GM19395 (cell line): Measurements from ENCODE around the gene SMAD2.
"Not testable (repeated sequence)": the region's sequence is repeated elsewhere in the genome, so short reads cannot be mapped to it uniquely, and the experiment has no call there.

Experiments used
- ATAC-seq: cut with Tn5 transposase; IDR thresholded peaks from one replicate; pipeline ENCODE4 v1.9.1; 2021; ENCODE audit warnings: mild to moderate bottlenecking, moderate library complexity; ENCODE audit not compliant: unreplicated experiment

SMAD2 gene

DNA sequence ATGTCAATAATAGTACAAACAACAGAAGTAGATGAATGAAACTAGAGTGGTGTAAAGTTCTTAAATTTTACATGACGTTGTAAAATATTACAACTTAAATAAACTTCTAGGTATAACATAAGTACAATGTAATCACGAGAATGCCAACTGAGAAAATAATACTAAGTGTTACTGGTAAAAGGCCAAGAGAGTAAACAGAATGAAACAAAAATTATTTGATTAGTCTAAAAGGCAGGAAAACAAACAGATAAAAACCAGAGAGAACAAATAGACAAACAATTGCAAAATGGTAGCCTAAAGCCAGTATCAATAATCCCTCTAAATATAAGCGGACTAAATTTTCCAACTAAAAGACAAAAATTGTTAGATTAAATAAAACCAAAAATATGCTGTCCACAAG lies 71.9 kb downstream of the SMAD2 start:
- ATAC-seq, result no peak

DNA sequence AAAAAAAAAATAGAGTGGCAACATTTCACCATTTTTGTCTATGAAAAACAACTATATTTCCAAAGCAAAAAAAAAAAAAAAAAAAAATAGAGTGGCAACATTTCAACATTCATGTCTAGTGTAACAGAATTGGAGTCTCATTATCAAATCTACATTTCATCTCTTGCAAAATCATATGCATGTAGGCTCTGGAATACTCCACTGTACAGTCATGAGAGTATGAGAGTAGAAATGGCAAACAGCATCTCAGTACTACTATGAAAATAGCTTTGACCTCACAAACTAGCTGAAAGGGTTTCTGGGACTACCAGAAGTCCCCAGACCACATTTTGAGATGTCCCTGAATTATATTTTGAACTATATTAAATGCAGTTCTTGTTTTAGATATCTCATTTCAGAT lies 82.8 kb downstream of the SMAD2 start:
- ATAC-seq, result no peak

- ATAC-seq, result no peak
Measured at GRCh38 chr18:47846431-47846830, 84.0 kb downstream of the SMAD2 start.

DNA sequence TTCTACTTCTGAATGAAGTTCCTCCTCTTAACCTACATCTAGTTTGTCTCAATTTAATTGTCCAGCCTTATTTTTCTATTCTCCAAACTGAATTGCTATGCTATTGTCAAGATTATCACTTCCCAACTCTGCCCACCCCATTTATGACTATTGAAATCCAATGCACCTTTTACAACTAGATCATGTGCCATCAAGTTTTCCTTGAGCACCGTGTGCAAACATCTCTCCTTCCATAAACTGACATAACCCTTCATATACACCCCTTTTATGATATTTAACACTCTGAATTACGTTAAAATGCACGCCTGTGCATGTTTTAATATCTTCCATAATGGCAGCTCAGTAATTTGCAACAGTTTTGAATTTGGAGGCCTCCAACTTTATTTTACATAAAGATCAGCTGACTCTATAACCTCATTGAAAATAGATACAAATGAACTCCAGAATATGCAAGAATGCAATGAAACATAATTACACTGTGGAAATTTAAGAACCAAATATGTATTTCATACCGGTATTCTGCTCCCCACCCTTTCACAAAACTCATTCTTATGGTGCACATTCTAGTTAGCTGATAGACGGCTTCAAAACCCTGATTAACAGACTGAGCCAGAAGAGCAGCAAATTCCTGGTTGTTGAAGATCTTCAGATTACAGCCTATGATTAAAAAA lies 85.5 kb downstream of the SMAD2 start:
- ATAC-seq, result no peak

- no peak for ATAC-seq
Measured at GRCh38 chr18:47842836-47843235, 87.6 kb downstream of the SMAD2 start.

GRCh38 chr18:47838396-47838795 lies 92.1 kb downstream of the SMAD2 start:
- ATAC-seq, result no peak

GRCh38 chr18:47832348-47832747 lies 98.1 kb downstream of the SMAD2 start:
- no peak for ATAC-seq

DNA sequence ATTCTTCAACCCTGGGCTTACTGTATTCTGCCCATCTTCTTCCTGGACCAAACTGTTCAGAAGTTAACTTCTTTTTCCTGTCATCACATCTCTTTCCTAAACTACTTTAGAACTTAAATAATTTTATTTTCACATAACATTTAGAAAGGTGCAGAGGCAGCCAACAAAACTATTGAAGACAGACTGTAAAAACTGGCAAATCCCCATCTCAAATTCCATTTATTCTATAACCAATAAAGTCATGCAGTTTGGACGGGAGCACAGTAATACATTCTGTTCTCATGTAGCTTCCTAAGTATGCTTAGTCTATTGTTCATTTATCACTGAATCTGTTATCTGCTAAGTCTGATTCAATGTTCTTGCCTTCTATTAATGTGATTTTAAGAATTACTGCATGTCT lies 99.1 kb downstream of the SMAD2 start:
- ATAC-seq, result no peak

- no peak for ATAC-seq
Measured at GRCh38 chr18:47830772-47831171, 99.7 kb downstream of the SMAD2 start.

DNA sequence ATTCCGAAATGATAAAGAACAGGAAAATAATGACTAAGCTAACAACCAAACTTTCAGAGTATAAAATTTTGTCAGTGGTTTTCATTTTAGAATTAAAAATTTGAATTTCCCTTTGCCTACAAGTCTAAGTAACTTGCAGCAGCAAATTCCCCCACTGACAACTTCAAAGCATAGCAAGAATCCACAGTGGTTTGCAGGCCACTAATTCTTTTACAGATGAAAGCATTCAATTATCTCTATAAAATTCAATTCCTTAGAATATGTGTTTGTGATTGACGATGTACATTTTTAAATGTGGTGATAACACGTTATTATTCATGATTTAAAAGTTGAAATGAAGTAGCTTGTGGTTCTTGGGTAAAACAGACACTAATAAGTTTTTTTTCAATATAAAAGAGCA lies 100.6 kb downstream of the SMAD2 start:
- no peak for ATAC-seq

- not testable (repeated sequence) for ATAC-seq
Measured at GRCh38 chr18:47828031-47828430, 102.4 kb downstream of the SMAD2 start.

DNA sequence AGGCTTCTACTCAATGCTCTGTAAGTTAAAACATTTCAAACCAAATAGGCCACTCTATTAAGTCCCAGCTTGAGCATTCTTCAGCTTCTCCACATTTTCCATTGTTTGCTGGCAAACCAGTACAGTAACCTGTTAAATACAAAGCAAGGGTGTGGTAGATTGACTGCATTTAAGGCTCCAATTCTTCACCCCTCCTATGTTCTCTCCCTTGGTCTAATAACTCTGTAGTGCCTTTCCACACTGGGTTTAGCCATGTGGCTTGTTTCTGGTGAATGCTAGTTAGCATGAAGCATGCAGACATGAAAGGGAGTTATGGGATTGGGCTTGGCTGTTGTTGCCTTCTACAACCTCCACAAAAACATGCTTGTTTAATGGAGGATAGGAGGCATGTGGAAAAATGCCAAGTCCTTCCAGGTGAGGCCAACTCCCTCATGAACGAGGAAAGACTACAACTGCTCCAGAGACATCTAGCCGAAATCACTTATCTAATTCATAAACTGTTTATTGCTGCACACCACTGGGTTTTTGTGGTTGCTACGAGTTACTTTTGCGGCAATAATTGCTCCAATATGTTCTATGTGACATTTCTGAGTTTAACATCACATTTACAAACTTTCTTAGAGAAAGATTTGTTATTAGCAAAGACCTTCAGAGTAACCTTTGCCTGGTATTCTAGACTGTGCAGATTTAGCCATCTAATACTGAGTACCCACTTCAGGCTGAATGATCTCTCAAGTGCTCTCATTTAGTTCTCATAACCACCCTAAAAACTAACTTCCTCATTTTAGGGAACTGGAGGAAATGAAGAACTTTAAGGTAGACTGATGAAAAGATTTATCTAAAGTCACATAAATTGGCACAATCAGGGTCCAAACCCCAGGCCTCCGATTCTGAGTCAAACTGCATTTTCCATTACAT lies 104.0 kb downstream of the SMAD2 start:
- ATAC-seq, result no peak

DNA sequence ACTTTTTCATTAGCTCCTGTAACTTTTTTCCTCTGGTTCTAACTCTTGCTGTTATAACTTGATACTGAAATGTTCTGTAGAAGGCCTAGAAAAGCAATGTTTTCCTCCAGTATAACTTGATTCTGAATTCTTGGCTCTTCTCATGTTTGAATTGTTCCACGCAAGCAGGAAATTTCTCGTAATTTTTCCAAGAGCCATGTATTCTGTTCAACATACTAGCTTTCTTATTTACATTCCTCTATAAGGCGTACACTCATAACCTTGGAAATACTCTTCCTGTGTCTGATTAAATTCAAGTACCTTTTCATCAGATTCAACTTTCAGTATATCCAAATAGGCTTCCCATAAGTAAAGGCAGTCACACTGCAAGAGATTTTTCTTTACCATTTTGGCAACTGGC lies 109.1 kb downstream of the SMAD2 start:
- ATAC-seq, result no peak

GRCh38 chr18:47817795-47818077 lies 112.7 kb downstream of the SMAD2 start:
- ATAC-seq, result no peak

GRCh38 chr18:47817017-47817794 lies 113.3 kb downstream of the SMAD2 start:
- ATAC-seq, result no peak

GRCh38 chr18:47815486-47816270 lies 114.8 kb downstream of the SMAD2 start:
- ATAC-seq, result no peak

DNA sequence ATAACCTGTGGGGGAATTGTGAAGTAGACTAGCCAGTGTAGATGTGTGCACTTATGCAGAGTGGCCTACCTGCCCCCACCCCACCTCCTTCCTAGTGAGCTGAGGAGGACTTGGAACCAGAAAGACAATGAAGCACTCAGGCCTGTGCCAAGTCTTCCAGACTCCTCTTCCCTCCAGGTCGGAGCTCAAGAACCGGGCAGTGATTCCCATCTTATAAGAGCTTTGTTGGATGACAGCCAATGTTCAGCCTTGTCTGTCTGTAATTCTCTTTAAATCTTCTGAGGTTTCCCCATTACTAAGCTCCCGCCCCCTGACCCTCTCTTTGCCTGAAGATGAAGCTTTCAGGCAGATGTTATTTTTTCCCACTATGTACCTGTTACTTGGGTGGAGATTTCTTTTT lies 121.0 kb downstream of the SMAD2 start:
- ATAC-seq, result no peak

- ATAC-seq, result no peak
Measured at GRCh38 chr18:47802802-47803201, 127.7 kb downstream of the SMAD2 start.

GRCh38 chr18:47801817-47802216 lies 128.6 kb downstream of the SMAD2 start:
- ATAC-seq, result no peak

DNA sequence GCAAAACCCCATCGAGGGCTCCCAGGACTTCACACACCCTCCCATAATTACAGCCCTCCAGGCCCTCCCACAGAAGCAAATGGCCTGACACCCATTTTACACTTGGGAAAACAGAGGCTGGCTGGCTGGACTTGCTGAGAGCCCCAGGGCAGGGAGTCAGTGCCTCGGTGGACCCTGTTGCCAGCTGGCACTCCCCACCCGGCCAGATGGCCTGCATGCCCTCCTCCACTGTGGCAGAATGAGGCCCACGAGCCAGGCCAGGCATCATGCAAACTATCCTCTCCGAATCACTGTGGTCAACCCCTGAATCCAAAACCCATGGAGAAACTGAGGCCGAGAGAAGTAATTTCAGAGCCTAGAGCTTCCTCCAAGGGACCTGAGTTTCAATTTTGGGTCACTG lies 129.7 kb downstream of the SMAD2 start:
- no peak for ATAC-seq

DNA sequence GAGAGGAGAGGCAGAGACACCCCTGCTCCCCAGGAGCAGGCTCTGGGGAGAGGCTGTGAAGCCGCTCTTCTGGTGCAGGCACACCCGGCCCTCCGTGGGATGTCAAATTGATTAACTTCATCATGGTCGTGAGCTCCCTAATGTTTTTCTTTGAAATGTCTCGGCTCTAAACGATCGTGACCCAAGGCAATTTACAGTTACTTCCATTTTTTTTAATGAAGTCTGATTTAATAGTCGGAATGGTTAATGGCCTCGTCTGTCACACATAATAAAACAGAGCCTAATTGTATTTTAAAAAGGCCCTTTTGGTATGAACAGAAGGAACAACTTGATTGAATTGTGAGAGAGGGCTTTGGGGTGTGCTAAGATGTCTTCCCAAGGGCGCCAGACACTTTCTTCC lies 130.2 kb downstream of the SMAD2 start:
- ATAC-seq, result no peak
